ENCODE data around the gene TRAF3IP1.
"Not testable (repeated sequence)": the region's sequence is repeated elsewhere in the genome, so short reads cannot be mapped to it uniquely, and the experiment has no call there.

DNA sequence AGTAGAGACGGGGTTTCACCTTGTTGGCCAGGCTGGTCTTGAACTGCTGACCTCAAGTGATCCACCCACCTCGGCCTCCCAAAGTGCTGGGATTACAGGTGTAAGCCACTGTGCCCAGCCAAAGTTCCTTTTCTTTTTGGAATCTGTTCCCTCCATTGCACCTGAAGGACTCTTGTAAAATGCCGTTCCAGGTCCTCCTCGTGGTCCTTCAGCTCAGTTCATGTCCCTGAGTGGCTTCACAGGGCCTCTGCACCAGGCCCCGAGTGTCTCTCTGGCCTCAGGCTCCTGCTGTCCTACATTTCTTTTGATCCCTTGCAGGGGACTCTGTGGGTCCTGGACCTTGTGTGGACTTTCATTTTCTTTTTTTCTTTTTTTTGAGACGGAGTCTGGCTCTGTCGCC lies 3.9 kb downstream of the TRAF3IP1 start:
- TF ChIP-seq, protein P1, sequence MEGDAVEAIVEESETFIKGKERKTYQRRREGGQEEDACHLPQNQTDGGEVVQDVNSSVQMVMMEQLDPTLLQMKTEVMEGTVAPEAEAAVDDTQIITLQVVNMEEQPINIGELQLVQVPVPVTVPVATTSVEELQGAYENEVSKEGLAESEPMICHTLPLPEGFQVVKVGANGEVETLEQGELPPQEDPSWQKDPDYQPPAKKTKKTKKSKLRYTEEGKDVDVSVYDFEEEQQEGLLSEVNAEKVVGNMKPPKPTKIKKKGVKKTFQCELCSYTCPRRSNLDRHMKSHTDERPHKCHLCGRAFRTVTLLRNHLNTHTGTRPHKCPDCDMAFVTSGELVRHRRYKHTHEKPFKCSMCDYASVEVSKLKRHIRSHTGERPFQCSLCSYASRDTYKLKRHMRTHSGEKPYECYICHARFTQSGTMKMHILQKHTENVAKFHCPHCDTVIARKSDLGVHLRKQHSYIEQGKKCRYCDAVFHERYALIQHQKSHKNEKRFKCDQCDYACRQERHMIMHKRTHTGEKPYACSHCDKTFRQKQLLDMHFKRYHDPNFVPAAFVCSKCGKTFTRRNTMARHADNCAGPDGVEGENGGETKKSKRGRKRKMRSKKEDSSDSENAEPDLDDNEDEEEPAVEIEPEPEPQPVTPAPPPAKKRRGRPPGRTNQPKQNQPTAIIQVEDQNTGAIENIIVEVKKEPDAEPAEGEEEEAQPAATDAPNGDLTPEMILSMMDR (IDR thresholded peaks at IDR 0.05; ENCODE audit: poor library complexity, severe bottlenecking), result not testable (repeated sequence)
- TF ChIP-seq EZH2 (IDR thresholded peaks at IDR 0.05; ENCODE audit: borderline replicate concordance, insufficient read depth, low read length, poor library complexity, severe bottlenecking); POLR2AphosphoS5 (IDR thresholded peaks at IDR 0.05); EP300 (conservative IDR thresholded peaks at IDR 0.05; ENCODE audit: poor library complexity, severe bottlenecking); MXI1 (conservative IDR thresholded peaks at IDR 0.05; ENCODE audit: poor library complexity, severe bottlenecking); SMC3 (conservative IDR thresholded peaks at IDR 0.05; ENCODE audit: poor library complexity): not testable (repeated sequence)
- TF ChIP-seq, protein P2, sequence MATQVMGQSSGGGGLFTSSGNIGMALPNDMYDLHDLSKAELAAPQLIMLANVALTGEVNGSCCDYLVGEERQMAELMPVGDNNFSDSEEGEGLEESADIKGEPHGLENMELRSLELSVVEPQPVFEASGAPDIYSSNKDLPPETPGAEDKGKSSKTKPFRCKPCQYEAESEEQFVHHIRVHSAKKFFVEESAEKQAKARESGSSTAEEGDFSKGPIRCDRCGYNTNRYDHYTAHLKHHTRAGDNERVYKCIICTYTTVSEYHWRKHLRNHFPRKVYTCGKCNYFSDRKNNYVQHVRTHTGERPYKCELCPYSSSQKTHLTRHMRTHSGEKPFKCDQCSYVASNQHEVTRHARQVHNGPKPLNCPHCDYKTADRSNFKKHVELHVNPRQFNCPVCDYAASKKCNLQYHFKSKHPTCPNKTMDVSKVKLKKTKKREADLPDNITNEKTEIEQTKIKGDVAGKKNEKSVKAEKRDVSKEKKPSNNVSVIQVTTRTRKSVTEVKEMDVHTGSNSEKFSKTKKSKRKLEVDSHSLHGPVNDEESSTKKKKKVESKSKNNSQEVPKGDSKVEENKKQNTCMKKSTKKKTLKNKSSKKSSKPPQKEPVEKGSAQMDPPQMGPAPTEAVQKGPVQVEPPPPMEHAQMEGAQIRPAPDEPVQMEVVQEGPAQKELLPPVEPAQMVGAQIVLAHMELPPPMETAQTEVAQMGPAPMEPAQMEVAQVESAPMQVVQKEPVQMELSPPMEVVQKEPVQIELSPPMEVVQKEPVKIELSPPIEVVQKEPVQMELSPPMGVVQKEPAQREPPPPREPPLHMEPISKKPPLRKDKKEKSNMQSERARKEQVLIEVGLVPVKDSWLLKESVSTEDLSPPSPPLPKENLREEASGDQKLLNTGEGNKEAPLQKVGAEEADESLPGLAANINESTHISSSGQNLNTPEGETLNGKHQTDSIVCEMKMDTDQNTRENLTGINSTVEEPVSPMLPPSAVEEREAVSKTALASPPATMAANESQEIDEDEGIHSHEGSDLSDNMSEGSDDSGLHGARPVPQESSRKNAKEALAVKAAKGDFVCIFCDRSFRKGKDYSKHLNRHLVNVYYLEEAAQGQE (IDR thresholded peaks at IDR 0.05; ENCODE audit: borderline replicate concordance), result not testable (repeated sequence)

Data from neural cell (in vitro differentiated cells).